Right ventricle myocardium superior (tissue), 1 donor: ENCODE data around the gene RBMX. TPM values are rescaled to one million over a fixed set of nuclear protein-coding genes. Genes with fewer than 3 reads are reported as not detected.
A peak's percentile ranks its signal among the peaks of the same experiment; 100 is the strongest.
"Not testable (repeated sequence)": the region's sequence is repeated elsewhere in the genome, so short reads cannot be mapped to it uniquely, and the experiment has no call there.

Source experiments
- ATAC-seq: fragments of 200-7000 bp; cut with Tn5 transposase; one replicate; pipeline ENCODE4 v1.9.1; 2020; ENCODE audit warnings: mild to moderate bottlenecking; ENCODE audit not compliant: poor library complexity
- DNase-seq: peaks from one replicate; pipeline ENCODE4 v3.0.0-alpha.2; 2020
- intact Hi-C: fragments of 100-400 bp; cut with DNase I; formaldehyde crosslinking; loops from one replicate; pipeline ENCODE4 v1.11.2; 2022
- total RNA-seq: library from RNA; stranded (reverse); fragmentation: NEBNext Ultra II Directional; extraction: Animal tissue kit (Norgen Biotek cat#: 25700); gene quantifications from one replicate; pipeline ENCODE4 v1.2.1, GENCODE V29; 2021
- donor health status: DM: no; HTN: yes; CAD: no; lungs with severe emphysema.

RBMX gene
- total RNA-seq, 1 donor from 2014 or later, result 78.3 TPM

GRCh38 chrX:136889269-136889668, 8.7 kb upstream of the RBMX start:
- DNase-seq (no peak), ATAC-seq (no peak)
- intact Hi-C loops, result no loop called here

GRCh38 chrX:136880003-136880451, 498 bp downstream of the RBMX start:
- peak; percentile 59 for ATAC-seq

DNA sequence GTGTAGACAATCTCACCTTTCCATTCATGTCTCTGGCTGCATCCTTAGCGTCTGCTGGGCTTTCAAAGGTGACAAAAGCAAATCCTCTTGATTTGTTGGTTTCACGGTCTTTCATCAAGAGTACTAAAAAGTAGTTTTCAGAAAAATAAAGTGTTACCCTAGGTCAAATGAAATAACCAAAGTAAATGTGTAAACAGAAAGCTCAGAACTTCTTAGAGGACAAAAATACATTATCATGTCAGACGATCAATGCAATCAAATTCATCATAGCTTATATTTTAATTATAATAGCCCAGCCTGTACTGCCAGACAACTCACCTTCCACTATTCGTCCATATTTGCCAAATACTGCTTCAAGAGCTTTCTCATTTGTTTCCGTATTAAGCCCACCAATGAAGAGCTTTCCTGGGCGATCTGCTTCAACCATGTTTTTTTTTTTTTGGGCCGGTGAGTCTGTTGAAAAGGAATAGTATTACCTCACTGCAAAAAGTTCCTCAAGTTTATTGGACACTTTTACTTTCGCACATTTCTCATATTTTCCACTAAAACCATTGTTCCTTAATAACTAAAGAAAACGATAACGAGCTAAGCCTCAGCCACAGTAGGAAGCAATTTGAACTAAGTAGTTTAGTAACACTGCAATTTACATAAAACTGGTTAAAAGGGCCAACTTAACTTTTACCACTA, 1.4 kb downstream of the RBMX start:
- DNase-seq, result no peak
- ATAC-seq, result no peak
- intact Hi-C loops, result no loop called here

More at GRCh38 chrX:136880003-136880451, 498 bp downstream of the RBMX start:
- DNase-seq, result peak; percentile 41
- intact Hi-C loops, result no loop called here

DNA sequence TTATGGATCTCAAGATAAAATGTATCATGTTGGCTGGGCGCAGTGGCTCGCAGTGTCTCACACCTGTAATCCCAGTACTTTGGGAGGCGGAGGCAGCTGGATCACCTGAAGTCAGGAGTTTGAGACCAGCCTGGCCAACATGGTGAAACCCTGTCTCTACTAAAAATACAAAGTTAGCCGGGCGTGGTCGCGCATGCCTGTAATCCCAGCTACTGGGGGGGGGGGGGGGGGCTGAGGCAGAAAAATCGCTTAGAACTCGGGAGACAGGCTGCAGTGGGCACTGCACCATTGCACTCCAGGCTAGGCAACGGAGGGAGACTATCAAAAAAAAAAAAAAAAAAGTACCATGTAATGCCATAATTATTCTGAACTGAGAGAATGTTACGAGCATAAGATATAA, 2.1 kb downstream of the RBMX start:
- ATAC-seq (no peak), DNase-seq (no peak)
- intact Hi-C loops, result no loop called here

GRCh38 chrX:136874114-136874513, 6.4 kb downstream of the RBMX start:
- ATAC-seq, result not testable (repeated sequence)

GRCh38 chrX:136873210-136873609, 7.3 kb downstream of the RBMX start:
- ATAC-seq, intact Hi-C loops: not testable (repeated sequence)

More at GRCh38 chrX:136874114-136874513, 6.4 kb downstream of the RBMX start:
- DNase-seq, intact Hi-C loops: not testable (repeated sequence)

DNA sequence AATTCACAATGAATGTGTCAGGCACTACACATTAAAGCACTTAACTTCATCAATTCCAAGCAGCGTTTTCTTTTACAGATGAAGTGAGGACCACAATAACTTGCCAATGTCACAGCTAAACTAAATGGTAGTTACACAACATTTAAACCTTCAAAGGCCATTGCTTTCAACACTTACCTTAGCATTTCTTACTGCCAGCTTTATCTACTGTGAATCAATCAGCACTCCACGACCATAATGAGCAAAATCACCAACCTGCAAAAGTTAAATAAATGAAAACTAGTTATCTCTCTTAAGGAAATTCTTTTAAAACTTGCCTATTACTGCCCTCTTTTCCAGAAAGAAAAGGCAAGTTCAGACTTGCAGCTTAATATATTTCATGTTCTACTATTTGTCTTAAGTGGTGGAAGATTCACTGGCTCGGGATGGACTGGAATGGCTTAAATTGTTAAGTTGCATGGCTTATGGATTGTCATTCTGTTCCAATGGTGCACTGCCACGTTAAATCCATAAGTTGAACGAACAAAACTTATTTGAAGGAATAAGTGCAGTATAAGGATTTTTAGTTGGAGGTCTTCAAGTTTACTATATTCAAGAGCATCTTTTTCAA, 8.3 kb downstream of the RBMX start:
- ATAC-seq (no peak), DNase-seq (no peak)
- intact Hi-C loops, result no loop called here

More at GRCh38 chrX:136873210-136873609, 7.3 kb downstream of the RBMX start:
- DNase-seq, result not testable (repeated sequence)

GRCh38 chrX:136870064-136870463, 10.5 kb downstream of the RBMX start:
- DNase-seq (no peak), ATAC-seq (no peak)
- intact Hi-C loops, result no loop called here

DNA sequence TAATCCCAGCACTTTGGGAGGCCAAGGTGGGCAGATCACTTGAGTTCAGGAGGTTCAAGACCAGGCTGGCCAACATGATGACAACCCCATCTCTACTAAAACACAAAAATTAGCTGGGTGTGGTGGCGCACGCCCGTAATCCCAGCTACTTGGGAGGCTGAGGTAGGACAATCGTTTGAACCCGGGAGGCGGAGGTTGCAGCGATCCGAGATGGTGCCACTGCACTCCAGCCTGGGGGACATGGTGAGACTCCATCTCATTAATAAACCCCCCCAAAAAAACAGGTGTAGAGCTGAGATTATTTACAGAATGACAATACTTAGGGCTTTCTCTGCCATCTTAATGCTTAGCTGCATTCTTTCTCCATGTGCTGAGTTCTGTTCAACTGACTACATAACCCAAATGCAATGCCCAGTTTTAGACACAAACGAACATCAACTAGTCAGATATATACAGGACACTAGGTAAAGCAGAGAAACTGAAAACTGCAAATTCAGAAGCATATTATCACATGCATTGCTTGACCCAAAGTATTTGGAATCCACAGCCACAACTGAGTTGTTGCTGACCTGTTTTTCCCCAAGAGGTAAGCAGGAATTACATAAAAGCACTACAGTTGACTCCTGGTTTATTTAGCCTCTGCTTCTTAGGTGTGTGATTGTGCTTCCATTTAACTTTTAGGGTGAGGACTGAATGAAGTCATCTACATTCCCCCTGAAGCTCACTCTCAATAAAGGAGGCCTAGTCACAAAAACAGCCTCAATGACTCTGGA, 12.1 kb downstream of the RBMX start:
- intact Hi-C loops, result no loop called here
- ATAC-seq (no peak), DNase-seq (no peak)

GRCh38 chrX:136867518-136867917, 13.0 kb downstream of the RBMX start:
- peak; percentile 7 for ATAC-seq
- intact Hi-C loops, result no loop called here
- DNase-seq, result no peak

DNA sequence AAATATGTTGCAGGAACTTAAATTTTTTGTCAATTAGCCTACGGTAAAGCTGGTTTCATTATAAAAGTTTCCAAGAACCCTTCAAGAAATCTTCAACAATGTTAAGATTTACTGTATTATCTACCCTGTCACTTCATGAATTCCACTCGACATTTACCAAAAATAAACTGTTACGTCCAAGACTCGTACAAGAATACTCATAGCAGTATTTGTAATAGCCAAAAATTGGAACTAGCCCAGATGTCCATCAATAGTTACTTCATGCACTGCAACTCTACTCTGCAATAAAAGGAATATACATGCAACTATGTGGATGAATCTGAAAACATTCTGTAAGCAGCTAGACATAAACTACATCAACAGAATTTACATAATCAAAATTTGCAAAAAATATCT, 13.4 kb downstream of the RBMX start:
- ATAC-seq, result peak; percentile 67
- no peak for DNase-seq
- intact Hi-C loops, result no loop called here

GRCh38 chrX:136866337-136867095, 14.0 kb downstream of the RBMX start:
- DNase-seq, result no peak
- intact Hi-C loops, result no loop called here
- peak; percentile 36 for ATAC-seq

DNA sequence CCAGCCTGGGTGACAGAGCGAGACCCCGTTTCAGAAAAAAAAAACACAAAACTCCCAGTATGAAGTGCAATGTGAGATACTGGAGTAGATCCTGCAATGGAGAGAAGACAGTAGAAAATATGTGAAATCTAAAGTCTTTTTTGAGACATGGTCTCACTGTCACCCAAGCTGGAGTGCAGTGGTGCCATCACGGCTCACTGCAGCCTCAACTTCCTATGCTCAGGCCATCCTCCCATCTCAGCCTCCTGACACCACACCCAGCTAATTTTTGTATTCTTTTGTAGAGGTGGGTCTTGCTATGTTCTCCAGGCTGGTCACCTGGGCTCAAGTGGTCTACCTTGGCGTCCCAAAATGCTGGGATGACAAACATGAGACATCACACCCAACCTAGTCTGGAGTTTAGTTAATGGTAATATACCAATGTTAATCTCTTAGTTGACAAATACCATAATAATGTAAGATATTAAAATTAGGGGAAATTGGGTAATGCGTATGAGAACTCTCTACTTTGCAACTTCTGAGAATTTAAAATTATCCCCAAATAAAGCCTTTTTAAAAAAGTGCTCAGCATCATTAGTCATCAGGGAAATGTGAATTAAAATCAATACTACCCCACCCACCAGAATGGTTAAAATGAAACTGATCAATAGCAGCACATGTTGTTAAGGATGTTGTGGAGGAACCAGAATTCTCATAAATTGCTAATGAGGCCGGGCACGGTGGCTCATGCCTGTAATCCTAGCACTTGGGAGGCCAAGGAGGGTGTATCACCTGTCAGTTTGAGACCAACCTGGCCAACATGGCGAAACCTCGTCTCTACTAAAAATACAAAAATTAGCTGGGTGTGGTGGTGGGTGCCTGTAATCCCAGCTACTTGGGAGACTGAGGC, 15.0 kb downstream of the RBMX start:
- intact Hi-C loops, result no loop called here
- ATAC-seq (no peak), DNase-seq (no peak)

DNA sequence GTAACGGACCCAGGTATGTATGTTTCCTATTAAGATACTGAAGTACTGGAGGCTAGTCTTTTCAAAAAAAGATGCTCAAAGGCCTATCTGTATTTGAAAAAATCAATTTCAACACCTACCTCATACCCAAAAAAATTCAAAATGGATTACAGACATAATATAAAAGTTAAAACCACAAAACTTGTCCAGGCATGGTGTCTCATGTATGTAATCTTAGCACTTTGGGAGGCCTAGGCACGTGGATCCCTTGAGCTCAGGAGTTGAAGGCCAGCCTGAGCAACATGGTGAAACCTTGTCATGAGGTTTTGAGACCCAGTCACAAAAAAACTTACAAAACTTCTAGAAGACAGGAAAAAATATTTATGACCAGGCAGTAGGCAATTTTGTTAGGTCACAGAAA, 16.7 kb downstream of the RBMX start:
- intact Hi-C loops, result no loop called here
- ATAC-seq (no peak), DNase-seq (no peak)

DNA sequence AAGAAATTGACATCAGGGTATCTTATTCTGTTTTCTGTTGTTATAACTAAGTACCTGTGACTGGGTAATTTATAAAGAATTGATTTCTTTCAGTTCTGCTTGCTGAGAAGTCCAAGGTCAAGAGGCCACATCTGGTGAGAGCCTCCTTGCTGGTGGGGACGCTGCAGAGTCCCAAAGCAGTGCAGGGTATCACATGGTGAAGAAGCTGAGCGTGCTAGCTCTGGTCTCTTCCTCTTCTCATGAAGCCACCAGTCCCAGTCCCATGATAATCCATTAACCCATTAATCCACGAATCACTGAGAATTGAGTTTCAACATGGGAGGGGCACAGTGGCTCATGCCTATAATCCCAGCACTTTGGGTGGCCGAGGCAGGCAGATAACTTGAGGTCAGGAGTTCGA, 18.0 kb downstream of the RBMX start:
- intact Hi-C loops, result no loop called here
- no peak for ATAC-seq
- no peak for DNase-seq

GRCh38 chrX:136861877-136862276, 18.6 kb downstream of the RBMX start:
- intact Hi-C loops, result no loop called here
- ATAC-seq (no peak), DNase-seq (no peak)

- no peak for DNase-seq
- intact Hi-C loops, result no loop called here
- no peak for ATAC-seq
Measured at GRCh38 chrX:136858007-136858756, 22.3 kb downstream of the RBMX start.
